Keratinocyte (primary cell): ENCODE results near the gene CPEB1. TPM values are rescaled to one million over a fixed set of nuclear protein-coding genes. Genes with fewer than 3 reads are reported as not detected.

ENCODE experiments used
- DNase-seq: peaks from one replicate; pipeline ENCODE4 v3.0.0-alpha.2; 2011; ENCODE audit warnings: low read depth, missing footprints, low spot score
- FAIRE-seq: peaks from 2 replicates; lab custom pipeline; 2011; peaks lifted over from hg19 to GRCh38; lab: Jason Lieb, UNC
- H2AFZ ChIP-seq: 2 replicates; pipeline ENCODE4 v1.6.0; 2012; ENCODE audit warnings: low read length, control low read depth, inconsistent platforms; ENCODE audit not compliant: control insufficient read depth
- H3K27ac ChIP-seq: 2 replicates; pipeline ENCODE4 v1.5.1; 2011; ENCODE audit warnings: low read length; ENCODE audit not compliant: control insufficient read depth, insufficient read depth
- H3K27me3 ChIP-seq: 3 replicates; pipeline ENCODE4 v1.6.0; 2011; ENCODE audit warnings: low read length; ENCODE audit not compliant: control insufficient read depth, insufficient read depth; ENCODE audit errors: extremely low read depth
- H3K36me3 ChIP-seq, 2 experiments: 2 replicates in 1 of 2; 3 replicates in 1 of 2; pipeline ENCODE4 v1.5.1; 2011; ENCODE audit warnings: low read length in 2 of 2, mild to moderate bottlenecking in 1 of 2; ENCODE audit not compliant: control insufficient read depth in 2 of 2, insufficient read depth in 2 of 2; ENCODE audit errors: extremely low read depth in 1 of 2
- H3K4me1 ChIP-seq: 3 replicates; pipeline ENCODE4 v1.5.1; 2011; ENCODE audit warnings: low read length; ENCODE audit not compliant: control insufficient read depth, insufficient read depth; ENCODE audit errors: extremely low read depth
- H3K4me2 ChIP-seq: 3 replicates; pipeline ENCODE4 v1.6.0; 2011; ENCODE audit warnings: low read depth, low read length; ENCODE audit not compliant: control insufficient read depth, insufficient read depth; ENCODE audit errors: extremely low read depth
- H3K4me3 ChIP-seq, 3 experiments: fragments of 200-600 bp in 1 of 3; sonication (generic) in 1 of 3; 2 replicates in 2 of 3; 3 replicates in 1 of 3; pipeline ENCODE4 v1.5.1; 2011 to 2016; ENCODE audit warnings: low read length in 3 of 3, mild to moderate bottlenecking in 3 of 3, control low read depth in 2 of 3, inconsistent platforms in 1 of 3, low read depth in 1 of 3, mixed read lengths in 1 of 3, mixed run types in 1 of 3, moderate library complexity in 1 of 3; ENCODE audit not compliant: control insufficient read depth in 2 of 3, insufficient read depth in 2 of 3; ENCODE audit errors: extremely low read depth in 1 of 3
- H3K79me2 ChIP-seq: 2 replicates; pipeline ENCODE4 v1.6.0; 2012; ENCODE audit warnings: low read length; ENCODE audit not compliant: control insufficient read depth, insufficient read depth
- H3K9ac ChIP-seq: 3 replicates; pipeline ENCODE4 v1.6.0; 2011; ENCODE audit warnings: low read length; ENCODE audit not compliant: control insufficient read depth, insufficient read depth; ENCODE audit errors: extremely low read depth
- H3K9me1 ChIP-seq: 3 replicates; pipeline ENCODE4 v1.6.0; 2011; ENCODE audit warnings: low read length; ENCODE audit not compliant: control insufficient read depth, insufficient read depth; ENCODE audit errors: extremely low read depth
- H3K9me3 ChIP-seq: 2 replicates; pipeline ENCODE4 v1.5.1; 2012; ENCODE audit warnings: low read depth, low read length; ENCODE audit not compliant: control insufficient read depth
- H4K20me1 ChIP-seq: 3 replicates; pipeline ENCODE4 v1.6.0; 2011; ENCODE audit warnings: low read length; ENCODE audit not compliant: control insufficient read depth, insufficient read depth; ENCODE audit errors: extremely low read depth
- EZH2 ChIP-seq: IDR thresholded peaks from one replicate; pipeline ENCODE4 v1.6.1; 2012; ENCODE audit warnings: inconsistent platforms, mild to moderate bottlenecking, low read length, moderate library complexity
- dilution Hi-C: fragments of 300-500 bp; cut with MboI; formaldehyde crosslinking; loops from one replicate; pipeline ENCODE4 v1.7.0; 2020; ENCODE audit warnings: low sequenced_read_pairs; ENCODE audit not compliant: extremely low pct_ligation_motif_present
- polyA plus RNA-seq, 5 experiments: library from polyadenylated mRNA; depleted of rRNA in 3 of 5; stranded (reverse) in 3 of 5; stranded (forward) in 1 of 5; unstranded in 1 of 5; fragments of >200 nt; gene quantifications; 1 replicate in 1 of 5; 2 replicates in 3 of 5; 3 replicates in 1 of 5; pipeline versions ENCODE4 v1.2.1 to v1.2.3, GENCODE V29; 2011 to 2012; ENCODE audit warnings: missing spikeins in 2 of 5, low read depth in 1 of 5, low replicate concordance in 1 of 5
- TF ChIP-seq, protein P1 (sequence below), 3 experiments: IDR thresholded peaks in 1 of 3; conservative IDR thresholded peaks in 1 of 3; optimal IDR thresholded peaks in 1 of 3; 2 replicates in 2 of 3; 3 replicates in 1 of 3; pipeline versions ENCODE3 to v1.5.1; 2011; ENCODE audit warnings: low read length in 3 of 3, mild to moderate bottlenecking in 3 of 3, moderate library complexity in 2 of 3, control low read depth in 1 of 3, inconsistent platforms in 1 of 3; ENCODE audit not compliant: insufficient read depth in 2 of 3; ENCODE audit errors: extremely low read depth in 1 of 3

Gene CPEB1
- polyA plus RNA-seq, 1 donor (not counting 4 experiments of a cell fraction or from before 2014, with no cell fraction given), result 0.16 TPM

DNA sequence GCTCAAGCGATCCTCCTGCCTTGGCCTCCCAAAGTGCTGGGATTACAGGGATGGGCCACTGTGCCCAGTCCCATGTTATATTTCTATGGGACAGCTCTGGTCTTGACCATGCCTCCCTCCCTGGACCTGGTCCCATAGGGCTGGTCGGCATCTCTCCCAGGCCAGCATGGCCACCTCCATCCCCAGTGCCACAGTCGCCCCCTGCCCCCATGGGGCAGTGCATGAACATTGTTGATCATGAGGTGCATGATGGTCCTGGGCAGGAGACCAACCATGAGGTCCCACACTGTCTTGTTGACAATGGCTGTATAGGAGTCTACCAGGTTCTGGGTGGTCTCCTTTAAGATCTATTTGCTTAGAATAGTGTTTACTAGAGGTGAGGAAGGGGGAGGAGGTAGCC, 113.4 kb downstream of the CPEB1 start:
- Histone ChIP-seq H4K20me1 (peaks cover 28% of the 10 kb centered on the region), H3K79me2 (peaks cover 21% of the 10 kb centered on the region), H2AFZ (no peak overlapping the region), H3K9ac (no peak overlapping the region), H3K4me2 (no peak overlapping the region), H3K9me1 (no peaks in the 10 kb centered on the region), H3K4me3 (no peak overlapping the region), H3K36me3 (peaks cover 28 to 30% of the 10 kb centered on the region in 2 experiments), H3K9me3 (no peaks in the 10 kb centered on the region), H3K27me3 (no peaks in the 10 kb centered on the region), H3K4me1 (peaks cover 20% of the 10 kb centered on the region), H3K27ac (no peak overlapping the region)
- TF ChIP-seq EZH2, result no peak
- TF ChIP-seq, protein P1, sequence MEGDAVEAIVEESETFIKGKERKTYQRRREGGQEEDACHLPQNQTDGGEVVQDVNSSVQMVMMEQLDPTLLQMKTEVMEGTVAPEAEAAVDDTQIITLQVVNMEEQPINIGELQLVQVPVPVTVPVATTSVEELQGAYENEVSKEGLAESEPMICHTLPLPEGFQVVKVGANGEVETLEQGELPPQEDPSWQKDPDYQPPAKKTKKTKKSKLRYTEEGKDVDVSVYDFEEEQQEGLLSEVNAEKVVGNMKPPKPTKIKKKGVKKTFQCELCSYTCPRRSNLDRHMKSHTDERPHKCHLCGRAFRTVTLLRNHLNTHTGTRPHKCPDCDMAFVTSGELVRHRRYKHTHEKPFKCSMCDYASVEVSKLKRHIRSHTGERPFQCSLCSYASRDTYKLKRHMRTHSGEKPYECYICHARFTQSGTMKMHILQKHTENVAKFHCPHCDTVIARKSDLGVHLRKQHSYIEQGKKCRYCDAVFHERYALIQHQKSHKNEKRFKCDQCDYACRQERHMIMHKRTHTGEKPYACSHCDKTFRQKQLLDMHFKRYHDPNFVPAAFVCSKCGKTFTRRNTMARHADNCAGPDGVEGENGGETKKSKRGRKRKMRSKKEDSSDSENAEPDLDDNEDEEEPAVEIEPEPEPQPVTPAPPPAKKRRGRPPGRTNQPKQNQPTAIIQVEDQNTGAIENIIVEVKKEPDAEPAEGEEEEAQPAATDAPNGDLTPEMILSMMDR (optimal IDR thresholded peaks at IDR 0.05 in 1 of 3, IDR thresholded peaks at IDR 0.05 in 1 of 3, conservative IDR thresholded peaks at IDR 0.05 in 1 of 3; ENCODE audit: extremely low read depth in 1 of 3, insufficient read depth in 2 of 3, low read length in 3 of 3), result no peak
- no peak for FAIRE-seq
- no peak for DNase-seq
- dilution Hi-C loops, result no loop called here

DNA sequence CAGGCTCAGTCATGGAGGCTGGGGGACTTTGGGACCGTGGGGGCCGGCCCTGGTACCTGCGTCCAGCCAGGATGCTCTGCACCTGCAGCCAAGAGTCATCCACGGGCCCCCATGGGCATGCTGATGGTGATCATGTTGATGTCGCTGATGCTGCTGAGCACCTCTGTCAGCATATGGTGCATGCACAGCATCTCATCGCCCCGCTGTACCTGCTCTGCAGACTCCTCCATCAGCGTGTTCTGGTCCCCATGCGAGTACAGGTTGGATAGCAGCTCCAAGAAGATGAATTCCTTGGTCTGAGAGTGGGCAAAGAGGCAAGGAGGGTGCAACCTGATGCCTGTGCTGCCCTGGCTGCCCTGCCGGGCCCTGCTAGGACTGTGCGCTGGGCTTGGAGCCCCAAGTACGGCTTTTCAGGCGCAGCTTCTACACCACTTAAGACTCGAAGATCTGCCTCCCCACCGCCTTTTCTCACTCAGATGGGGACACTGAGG, 114.1 kb downstream of the CPEB1 start:
- Histone ChIP-seq H3K9me3 (no peaks in the 10 kb centered on the region), H3K4me2 (no peak overlapping the region), H2AFZ (no peak overlapping the region), H4K20me1 (peaks cover 20% of the 10 kb centered on the region), H3K9ac (no peak overlapping the region), H3K27me3 (no peaks in the 10 kb centered on the region), H3K9me1 (no peaks in the 10 kb centered on the region), H3K36me3 (peaks cover 22 to 23% of the 10 kb centered on the region in 2 experiments), H3K4me3 (no peak overlapping the region), H3K79me2 (peaks cover 13% of the 10 kb centered on the region), H3K27ac (no peak overlapping the region), H3K4me1 (peaks cover 13% of the 10 kb centered on the region)
- FAIRE-seq (no peak), DNase-seq (no peak)
- dilution Hi-C loops, result no loop called here
- TF ChIP-seq, protein P1 (optimal IDR thresholded peaks at IDR 0.05 in 1 of 3, IDR thresholded peaks at IDR 0.05 in 1 of 3, conservative IDR thresholded peaks at IDR 0.05 in 1 of 3; ENCODE audit: extremely low read depth in 1 of 3, insufficient read depth in 2 of 3, low read length in 3 of 3), result no peak
- no peak for TF ChIP-seq EZH2
